GM19238 (cell line): ENCODE data around the gene MT1F.

Experiments
- DNase-seq: peaks from one replicate; pipeline ENCODE4 v3.0.0; 2011; ENCODE audit warnings: low spot score; ENCODE audit not compliant: insufficient read length

Gene MT1F

DNA sequence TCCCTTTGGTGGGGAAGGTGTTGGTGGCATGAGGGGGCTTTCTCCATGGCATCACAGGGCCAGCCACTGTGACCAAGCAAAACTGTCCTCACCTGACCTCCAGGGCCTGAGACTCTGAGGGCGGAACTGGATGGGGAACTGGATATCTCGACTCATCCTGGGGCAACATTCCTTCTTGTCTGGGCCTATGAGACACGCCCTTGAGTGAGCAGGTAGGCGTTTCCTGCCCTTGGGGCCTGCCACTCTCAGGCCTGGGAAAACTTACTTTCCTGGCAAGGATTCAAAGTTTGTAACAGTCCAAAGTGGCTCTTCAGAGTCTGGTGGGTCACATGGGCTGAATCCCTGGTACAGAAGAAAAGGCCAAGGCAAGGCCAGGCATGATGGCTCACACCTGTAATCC, 34.1 kb downstream of the MT1F start:
- DNase-seq = no peak

DNA sequence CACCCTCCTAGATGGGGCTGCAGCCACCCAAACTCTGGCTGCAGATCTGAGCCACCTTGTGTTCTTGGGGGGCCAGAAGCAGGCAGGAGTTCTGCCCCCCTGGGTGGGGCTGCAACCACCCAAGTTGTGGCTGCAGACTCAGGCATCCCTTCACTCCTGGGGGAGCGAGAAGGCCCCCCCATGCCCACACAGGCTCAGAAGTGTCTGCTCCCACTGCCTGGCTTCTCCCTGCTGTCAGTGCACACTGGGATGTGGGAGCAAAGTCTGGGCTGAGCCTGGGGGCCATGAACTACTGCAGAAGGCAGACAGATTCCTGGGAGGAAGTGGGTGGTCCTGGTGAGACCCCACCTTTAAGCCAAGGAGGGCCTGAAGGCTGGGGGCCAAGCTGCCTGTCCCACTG, 37.5 kb downstream of the MT1F start:
- DNase-seq = no peak

GRCh38 chr16:56697456-56698155, 39.8 kb downstream of the MT1F start:
- DNase-seq = no peak

GRCh38 chr16:56700195-56700594, 42.4 kb downstream of the MT1F start:
- no peak for DNase-seq

DNA sequence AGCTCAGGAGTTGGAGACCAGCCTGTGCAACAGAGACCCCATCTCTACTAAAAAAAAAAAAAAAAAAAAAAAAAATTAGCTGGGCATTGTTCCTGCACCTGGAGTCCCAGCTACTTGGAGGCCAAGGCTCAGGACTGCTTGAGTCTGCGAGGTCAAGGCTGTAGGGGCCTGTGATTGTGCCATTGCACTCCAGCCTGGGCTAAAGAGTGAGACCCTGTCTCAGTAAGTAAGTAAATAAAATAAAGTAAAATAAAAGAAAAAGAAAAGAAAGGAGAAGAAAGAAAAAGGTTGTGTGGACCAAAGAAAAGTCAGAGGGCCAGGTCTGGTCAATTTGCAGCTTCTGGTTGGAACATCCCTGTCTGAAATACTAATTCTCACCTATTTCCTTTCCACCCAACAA, 42.9 kb downstream of the MT1F start:
- no peak for DNase-seq

GRCh38 chr16:56701534-56701933, 43.8 kb downstream of the MT1F start:
- no peak for DNase-seq

GRCh38 chr16:56702836-56703235, 45.1 kb downstream of the MT1F start:
- no peak for DNase-seq
